Smooth muscle cell (in vitro differentiated cells): ENCODE measurements around the gene SLC7A14. TPM values are rescaled to one million over a fixed set of nuclear protein-coding genes. Genes with fewer than 3 reads are reported as not detected.

Experiments
- DNase-seq: peaks from one replicate; lab custom pipeline; 2025; ENCODE audit not compliant: unreplicated experiment; lab: John Stamatoyannopoulos, UW
- H2AFZ ChIP-seq: fragments of 200-600 bp; sonication (generic); 2 replicates; pipeline ENCODE4 v1.6.0; 2016; ENCODE audit warnings: antibody characterized with exemption, low read depth, mild to moderate bottlenecking
- H3F3A ChIP-seq: fragments of 200-600 bp; sonication (generic); 2 replicates; pipeline ENCODE4 v1.6.0; 2017; ENCODE audit warnings: antibody characterized with exemption, low read depth
- H3K27ac ChIP-seq: fragments of 200-600 bp; sonication (generic); 2 replicates; pipeline ENCODE4 v1.5.1; 2016; ENCODE audit warnings: low read depth, mild to moderate bottlenecking
- H3K27me3 ChIP-seq: fragments of 200-600 bp; sonication (generic); 2 replicates; pipeline ENCODE4 v1.6.1; 2016; ENCODE audit warnings: low read depth, mild to moderate bottlenecking
- H3K36me3 ChIP-seq: fragments of 200-600 bp; sonication (generic); 2 replicates; pipeline ENCODE4 v1.5.1; 2016; ENCODE audit warnings: low read depth
- H3K4me1 ChIP-seq: fragments of 200-600 bp; sonication (generic); 2 replicates; pipeline ENCODE4 v1.5.1; 2016; ENCODE audit warnings: low read depth
- H3K4me2 ChIP-seq: fragments of 200-600 bp; sonication (generic); 2 replicates; pipeline ENCODE4 v1.6.0; 2016; ENCODE audit warnings: mild to moderate bottlenecking
- H3K4me3 ChIP-seq: fragments of 200-600 bp; sonication (generic); 2 replicates; pipeline ENCODE4 v1.5.1; 2016; ENCODE audit warnings: mild to moderate bottlenecking
- H3K79me2 ChIP-seq: fragments of 200-600 bp; sonication (generic); 2 replicates; pipeline ENCODE4 v1.6.0; 2016; ENCODE audit warnings: low read depth, mild to moderate bottlenecking
- H3K9ac ChIP-seq: fragments of 200-600 bp; sonication (generic); 2 replicates; pipeline ENCODE4 v1.6.0; 2016; ENCODE audit warnings: low read depth
- H3K9me3 ChIP-seq: fragments of 200-600 bp; sonication (generic); replicated peaks from 2 replicates; pipeline ENCODE4 v1.5.1; 2016; ENCODE audit warnings: low read depth
- H4K20me1 ChIP-seq: fragments of 200-600 bp; sonication (generic); 2 replicates; pipeline ENCODE4 v1.6.0; 2016; ENCODE audit warnings: low read depth
- CTCF ChIP-seq: fragments of 200-600 bp; sonication (generic); IDR thresholded peaks from 2 replicates; pipeline ENCODE4 v1.5.1; 2017; ENCODE audit warnings: borderline replicate concordance, mild to moderate bottlenecking, antibody characterized with exemption; ENCODE audit not compliant: insufficient read depth, poor library complexity, severe bottlenecking
- WGBS: methylation state at CpG from one replicate; pipeline ENCODE4 v1.1.7; 2016; ENCODE audit warnings: low lambda C conversion rate; 5-methylcytosine and 5-hydroxymethylcytosine counted together
- polyA plus RNA-seq: library from polyadenylated mRNA; unstranded; fragments of >200 nt; fragmentation: Nextera tagmentation; extraction: Ambion mirVana; gene quantifications from 2 replicates; pipeline ENCODE4 v1.2.1, GENCODE V29; 2016
- total RNA-seq: library from RNA; depleted of rRNA; stranded (reverse); fragments of >200 nt; gene quantifications from 2 replicates; pipeline ENCODE4 v1.2.3, GENCODE V29; 2014

SLC7A14 gene
- total and polyA plus RNA-seq, 2 experiments from 2014 or later = not detected

GRCh38 chr3:170497207-170498095, 88.4 kb downstream of the SLC7A14 start:
- Histone ChIP-seq H3F3A (peaks cover 5% of the 10 kb centered on the region), H3K9me3 (no peaks in the 10 kb centered on the region), H3K9ac (no peak overlapping the region), H3K36me3 (no peaks in the 10 kb centered on the region), H2AFZ (no peak overlapping the region), H3K4me3 (no peak overlapping the region), H3K27ac (no peak overlapping the region), H3K79me2 (no peaks in the 10 kb centered on the region), H3K4me2 (no peak overlapping the region), H4K20me1 (no peaks in the 10 kb centered on the region), H3K27me3 (no peaks in the 10 kb centered on the region), H3K4me1 (no peaks in the 10 kb centered on the region)
- DNase-seq = no peak
- WGBS = 62% methylated on average over 6 of the region's 6 CpGs
- TF ChIP-seq CTCF = no peak

- WGBS = 100% methylated on average over 5 of the region's 6 CpGs
- Histone ChIP-seq H3K9ac (no peak overlapping the region), H2AFZ (no peak overlapping the region), H3K79me2 (no peaks in the 10 kb centered on the region), H3K36me3 (no peaks in the 10 kb centered on the region), H3K9me3 (no peaks in the 10 kb centered on the region), H3K4me3 (no peak overlapping the region), H3F3A (peaks cover 5% of the 10 kb centered on the region), H3K27me3 (no peaks in the 10 kb centered on the region), H3K4me1 (no peaks in the 10 kb centered on the region), H4K20me1 (no peaks in the 10 kb centered on the region), H3K4me2 (no peak overlapping the region), H3K27ac (no peak overlapping the region)
- TF ChIP-seq CTCF = no peak
- no peak for DNase-seq
These were observed 89.1 kb downstream of the SLC7A14 start for GRCh38 chr3:170496868-170497140.

- H3K4me1 ChIP-seq = no peaks in the 10 kb centered on the region
- TF ChIP-seq CTCF = no peak
- WGBS = 94% methylated on average over 38 of the region's 40 CpGs
- no peak overlapping the region for H3K4me3 ChIP-seq
- no peaks in the 10 kb centered on the region for H3K27me3 ChIP-seq
- H3K36me3 ChIP-seq = no peaks in the 10 kb centered on the region
- H2AFZ ChIP-seq = no peak overlapping the region
- no peak for DNase-seq
- H3K79me2 ChIP-seq = no peaks in the 10 kb centered on the region
- H3F3A ChIP-seq = peaks cover 5% of the 10 kb centered on the region
- H3K9me3 ChIP-seq = no peaks in the 10 kb centered on the region
- H4K20me1 ChIP-seq = no peaks in the 10 kb centered on the region
- no peak overlapping the region for H3K9ac ChIP-seq
- no peak overlapping the region for H3K4me2 ChIP-seq
- H3K27ac ChIP-seq = no peak overlapping the region
These were observed 89.6 kb downstream of the SLC7A14 start for GRCh38 chr3:170496026-170496867.
